Spleen (tissue), 7 donors: ENCODE measurements around the gene C14orf132.

Source experiments
- POLR2A ChIP-seq, 3 donors: fragments of 450-650 bp; IDR thresholded peaks; one replicate each; pipeline ENCODE4 v1.5.1; 2017; ENCODE audit warnings: antibody characterized with exemption in 3 of 3, mild to moderate bottlenecking in 1 of 3
- POLR2AphosphoS5 ChIP-seq, 3 donors: sonication (generic); formaldehyde crosslinking; IDR thresholded peaks; one replicate each; pipeline ENCODE4 v1.5.1; 2017; ENCODE audit warnings: antibody characterized with exemption in 3 of 3
- TF ChIP-seq, protein P1 (sequence below), 11 experiments: fragments of 200-600 bp in 7 of 11; fragments of 450-650 bp in 4 of 11; sonication (generic) in 4 of 11; IDR thresholded peaks in 8 of 11; conservative IDR thresholded peaks in 3 of 11; 1 replicate in 7 of 11; 2 replicates in 4 of 11; pipeline versions ENCODE4 v1.4.0 to v1.8.0; 2016 to 2021; ENCODE audit warnings: antibody characterized with exemption in 11 of 11, inconsistent platforms in 4 of 11, mild to moderate bottlenecking in 1 of 11
- donor health status: DM: no; HTN: no; CAD: no; lungs with moderate emphysema.
- donor health status: DM: no; HTN: no; CAD: no.
- donor health status: DM: no; HTN: no; CAD: no.

GRCh38 chr14:95994593-95994928, 44.6 kb upstream of the C14orf132 start:
- TF ChIP-seq, protein P1, sequence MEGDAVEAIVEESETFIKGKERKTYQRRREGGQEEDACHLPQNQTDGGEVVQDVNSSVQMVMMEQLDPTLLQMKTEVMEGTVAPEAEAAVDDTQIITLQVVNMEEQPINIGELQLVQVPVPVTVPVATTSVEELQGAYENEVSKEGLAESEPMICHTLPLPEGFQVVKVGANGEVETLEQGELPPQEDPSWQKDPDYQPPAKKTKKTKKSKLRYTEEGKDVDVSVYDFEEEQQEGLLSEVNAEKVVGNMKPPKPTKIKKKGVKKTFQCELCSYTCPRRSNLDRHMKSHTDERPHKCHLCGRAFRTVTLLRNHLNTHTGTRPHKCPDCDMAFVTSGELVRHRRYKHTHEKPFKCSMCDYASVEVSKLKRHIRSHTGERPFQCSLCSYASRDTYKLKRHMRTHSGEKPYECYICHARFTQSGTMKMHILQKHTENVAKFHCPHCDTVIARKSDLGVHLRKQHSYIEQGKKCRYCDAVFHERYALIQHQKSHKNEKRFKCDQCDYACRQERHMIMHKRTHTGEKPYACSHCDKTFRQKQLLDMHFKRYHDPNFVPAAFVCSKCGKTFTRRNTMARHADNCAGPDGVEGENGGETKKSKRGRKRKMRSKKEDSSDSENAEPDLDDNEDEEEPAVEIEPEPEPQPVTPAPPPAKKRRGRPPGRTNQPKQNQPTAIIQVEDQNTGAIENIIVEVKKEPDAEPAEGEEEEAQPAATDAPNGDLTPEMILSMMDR (IDR thresholded peaks at IDR 0.05 in 8 of 11, conservative IDR thresholded peaks at IDR 0.05 in 3 of 11) = peak in 2 of 11 experiments; percentile 21 to 29
- TF ChIP-seq POLR2A (IDR thresholded peaks at IDR 0.05) = no peak
- no peak for TF ChIP-seq POLR2AphosphoS5 (IDR thresholded peaks at IDR 0.05)
